ENCODE results near the gene LRIT3.

- no peak for TF ChIP-seq EZH2 (IDR thresholded peaks at IDR 0.05; ENCODE audit: low read depth)
- TF ChIP-seq, protein P1, sequence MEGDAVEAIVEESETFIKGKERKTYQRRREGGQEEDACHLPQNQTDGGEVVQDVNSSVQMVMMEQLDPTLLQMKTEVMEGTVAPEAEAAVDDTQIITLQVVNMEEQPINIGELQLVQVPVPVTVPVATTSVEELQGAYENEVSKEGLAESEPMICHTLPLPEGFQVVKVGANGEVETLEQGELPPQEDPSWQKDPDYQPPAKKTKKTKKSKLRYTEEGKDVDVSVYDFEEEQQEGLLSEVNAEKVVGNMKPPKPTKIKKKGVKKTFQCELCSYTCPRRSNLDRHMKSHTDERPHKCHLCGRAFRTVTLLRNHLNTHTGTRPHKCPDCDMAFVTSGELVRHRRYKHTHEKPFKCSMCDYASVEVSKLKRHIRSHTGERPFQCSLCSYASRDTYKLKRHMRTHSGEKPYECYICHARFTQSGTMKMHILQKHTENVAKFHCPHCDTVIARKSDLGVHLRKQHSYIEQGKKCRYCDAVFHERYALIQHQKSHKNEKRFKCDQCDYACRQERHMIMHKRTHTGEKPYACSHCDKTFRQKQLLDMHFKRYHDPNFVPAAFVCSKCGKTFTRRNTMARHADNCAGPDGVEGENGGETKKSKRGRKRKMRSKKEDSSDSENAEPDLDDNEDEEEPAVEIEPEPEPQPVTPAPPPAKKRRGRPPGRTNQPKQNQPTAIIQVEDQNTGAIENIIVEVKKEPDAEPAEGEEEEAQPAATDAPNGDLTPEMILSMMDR (conservative IDR thresholded peaks at IDR 0.05): no peak
These were observed 14.2 kb upstream of the LRIT3 start for GRCh38 chr4:109833756-109834155.

Data from PC-9 (cell line).